Measurements from ENCODE around the gene SLC7A6. TPM values are rescaled to one million over a fixed set of nuclear protein-coding genes. Genes with fewer than 3 reads are reported as not detected.

SLC7A6 gene
- total RNA-seq, 2 experiments from 2014 or later = 99.2 to 99.4 TPM

DNA sequence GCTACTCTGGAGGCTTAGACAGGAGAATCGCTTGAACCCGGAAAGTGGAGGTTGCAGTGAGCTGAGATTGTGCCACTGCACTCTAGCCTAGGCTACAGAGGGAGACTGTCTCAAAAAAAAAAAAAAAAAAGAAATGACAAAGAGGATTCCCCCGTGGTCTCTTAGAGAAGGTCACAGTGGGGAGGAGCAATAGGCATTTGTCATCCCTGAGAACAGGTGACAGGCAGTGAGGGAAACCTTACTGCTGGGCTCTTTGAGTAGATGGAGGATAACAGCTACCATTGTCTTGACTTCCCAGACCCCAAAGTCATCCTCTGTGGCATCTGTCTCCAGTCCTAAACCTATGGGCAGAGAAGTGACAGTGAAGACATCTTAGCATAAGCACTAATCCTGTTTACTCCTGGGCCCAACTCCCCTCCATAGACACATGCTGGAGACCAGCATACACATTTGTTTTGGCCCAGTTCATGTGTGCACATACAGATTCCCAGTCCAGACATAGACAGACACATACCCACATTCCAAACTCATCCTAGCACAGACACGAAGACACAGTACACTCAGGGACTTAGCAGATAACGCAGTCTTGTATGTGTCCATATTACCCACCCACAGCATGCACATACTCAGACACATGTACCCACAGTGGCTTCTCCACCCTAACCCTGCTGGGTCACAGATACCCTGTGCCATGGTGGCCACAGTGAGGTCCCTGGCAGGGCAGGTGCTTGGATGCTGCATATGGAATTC, 31.1 kb upstream of the SLC7A6 start:
- CTCF ChIA-PET = interaction anchor here (1.1 kb wide), 1 partner anchor 26 kb away, joined by 4 read pairs; no protein-coding TSS in a partner anchor
- POLR2A ChIA-PET = interaction anchor here (0.6 kb wide), 1 partner anchor 141 kb away, joined by 5 read pairs; no protein-coding TSS in a partner anchor

DNA sequence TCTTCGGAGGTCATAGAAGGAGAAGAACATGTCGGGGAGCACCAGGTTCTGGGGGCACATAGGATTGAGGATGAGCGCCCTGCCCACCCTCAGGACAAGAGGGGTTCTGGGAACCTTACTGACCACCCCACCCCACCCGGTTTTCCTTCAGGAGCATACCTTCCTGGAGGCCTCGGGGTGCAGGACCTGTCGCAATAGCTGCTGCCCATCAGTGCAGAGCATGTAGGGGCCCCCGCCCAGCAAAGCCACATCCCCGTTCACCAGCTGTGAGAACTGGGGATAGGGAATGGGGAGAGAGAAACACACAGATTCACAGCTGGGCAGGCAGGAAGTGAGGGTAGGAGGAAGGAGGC, 30.5 kb upstream of the SLC7A6 start:
- CTCF ChIA-PET = interaction anchor here (1.0 to 1.1 kb wide), 2 partner anchors 26 to 193 kb away, joined by 3 to 4 read pairs; no protein-coding TSS in a partner anchor
- POLR2A ChIA-PET = no interaction called here

DNA sequence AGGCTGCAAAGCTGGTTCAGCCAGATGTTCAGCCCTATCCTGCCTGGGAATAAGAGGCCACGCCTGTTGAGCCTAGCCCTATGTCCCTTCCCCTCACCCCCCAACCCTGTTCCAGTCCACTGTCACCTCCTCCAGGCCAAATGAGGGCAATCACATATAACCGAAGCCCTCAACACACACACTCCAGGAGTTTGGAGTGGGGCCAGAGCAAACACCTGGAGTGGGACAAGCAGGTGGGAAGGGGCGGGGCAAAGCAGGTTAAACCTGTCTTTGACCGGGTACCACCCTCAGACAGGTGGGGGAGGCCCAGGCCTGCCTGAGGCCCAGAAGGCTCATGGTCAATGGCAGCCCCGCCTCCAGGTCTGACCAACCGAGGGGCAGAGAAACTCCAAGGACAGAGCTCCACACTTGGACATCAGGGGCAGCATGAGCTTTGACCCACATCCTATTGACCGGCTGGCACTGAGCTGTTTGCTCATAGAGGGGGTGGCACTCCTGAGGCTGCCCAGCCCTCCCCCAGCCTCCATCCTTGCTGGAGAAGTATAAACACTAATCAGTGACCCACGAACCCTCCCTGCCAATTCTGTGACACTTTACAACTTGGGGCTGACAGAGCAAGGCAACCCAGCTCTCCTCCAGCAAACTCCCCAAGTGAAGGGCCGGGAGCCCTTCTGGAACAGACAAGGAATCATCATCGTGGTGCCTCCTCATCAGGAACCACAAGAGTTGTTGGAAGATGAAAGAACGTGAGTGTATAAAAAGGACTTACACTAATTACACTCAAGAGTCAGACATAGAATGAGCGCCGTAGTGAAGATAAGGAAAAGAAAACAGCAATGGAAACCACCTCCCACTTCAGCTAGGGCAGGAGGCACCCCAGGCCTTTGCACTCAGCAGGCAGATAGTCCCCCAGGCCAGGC, 29.9 kb upstream of the SLC7A6 start:
- CTCF ChIA-PET = interaction anchor here (1.0 to 1.4 kb wide), 3 partner anchors 27 to 194 kb away, joined by 3 to 4 read pairs (median 4); no protein-coding TSS in a partner anchor
- POLR2A ChIA-PET = no interaction called here

- POLR2A ChIA-PET = no interaction called here
- CTCF ChIA-PET = interaction anchor here (1.0 to 2.7 kb wide), 4 partner anchors 26 to 230 kb away, joined by 3 to 13 read pairs (median 4); partner anchors contain the start of gene SLC7A6
Observed at GRCh38 chr16:68235108-68235886, 29.0 kb upstream of the SLC7A6 start.

DNA sequence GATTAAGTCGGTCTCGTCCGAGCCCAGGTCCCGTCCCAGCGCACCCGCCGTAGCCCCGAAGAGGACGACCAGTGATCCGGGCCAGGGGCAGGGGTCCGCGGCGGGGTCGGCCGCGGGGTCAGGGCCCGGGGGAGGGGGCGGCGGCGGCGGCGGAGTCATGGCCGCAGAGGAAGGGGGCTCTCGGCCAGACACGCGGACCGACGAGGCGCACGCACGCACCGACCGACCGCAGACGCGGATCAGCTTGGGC, 28.5 kb upstream of the SLC7A6 start, which contains the start of gene ESRP2:
TSS of gene ESRP2 (minus strand) at position 241 of the 250 bp plus-strand sequence. CDS start at position 159, 82 bp downstream.
- ChIA-PET CTCF (interaction anchor here (1.1 to 2.7 kb wide), 3 partner anchors 26 to 230 kb away, joined by 3 to 13 read pairs (median 4); partner anchors contain the start of gene SLC7A6), POLR2A (no interaction called here)

DNA sequence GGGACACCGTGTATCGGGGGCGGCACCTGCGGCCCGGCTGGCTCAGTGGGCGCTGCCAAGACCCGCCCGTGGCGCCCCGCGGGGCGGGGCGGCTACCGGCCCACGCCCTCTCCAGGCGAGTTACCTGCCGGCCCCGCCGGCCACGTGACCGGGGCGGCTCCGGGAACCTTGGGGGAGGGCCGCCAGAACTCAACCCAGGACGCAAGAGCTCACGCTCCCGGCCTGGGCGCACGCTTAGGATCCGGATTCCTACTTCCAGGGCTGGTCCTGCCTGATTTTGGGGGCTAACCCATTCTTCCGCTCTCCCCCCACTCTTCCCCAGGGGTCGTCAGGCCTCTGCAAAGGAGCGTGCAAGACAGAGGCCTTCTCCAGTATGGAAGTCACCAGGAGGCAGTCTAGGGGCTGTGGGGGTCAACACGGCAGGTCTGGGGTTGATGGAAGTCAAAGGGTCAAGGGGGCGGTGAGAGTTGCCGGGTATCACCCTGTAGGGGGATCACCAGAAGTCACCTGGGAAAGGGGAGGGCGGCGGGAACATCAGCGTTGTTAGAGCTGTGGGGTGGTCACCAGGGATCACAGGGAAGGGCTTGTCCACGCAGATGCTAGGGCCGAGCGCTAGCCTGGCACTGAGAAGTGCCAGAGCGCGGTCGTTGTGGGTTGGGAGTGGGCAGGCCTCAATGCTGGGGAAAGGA, 28.0 kb upstream of the SLC7A6 start:
- POLR2A ChIA-PET = interaction anchor here (1.0 to 1.3 kb wide), 2 partner anchors 28 to 152 kb away, joined by 3 to 4 read pairs; partner anchors contain the start of gene SLC7A6

GRCh38 chr16:68236826-68237242, 27.5 kb upstream of the SLC7A6 start:
- ChIA-PET CTCF (interaction anchor here (0.6 to 2.7 kb wide), 8 partner anchors 9 to 231 kb away, joined by 3 to 13 read pairs (median 3); partner anchors contain the start of gene SLC7A6), POLR2A (interaction anchor here (1.0 to 1.3 kb wide), 2 partner anchors 27 to 152 kb away, joined by 3 to 4 read pairs; partner anchors contain the start of gene SLC7A6)

More for the DNA sequence above, 28.0 kb upstream of the SLC7A6 start:
- CTCF ChIA-PET = interaction anchor here (0.8 to 2.7 kb wide), 5 partner anchors 8 to 231 kb away, joined by 3 to 13 read pairs (median 4); partner anchors contain the start of gene SLC7A6

GRCh38 chr16:68237243-68238028, 26.9 kb upstream of the SLC7A6 start:
- POLR2A ChIA-PET = interaction anchor here (0.9 to 1.3 kb wide), 2 partner anchors 27 to 51 kb away, joined by 3 to 4 read pairs; partner anchors contain the start of gene SLC7A6
- CTCF ChIA-PET = interaction anchor here (0.6 to 2.7 kb wide), 8 partner anchors 9 to 176 kb away, joined by 3 to 13 read pairs (median 4); partner anchors contain the start of gene SLC7A6

- POLR2A ChIA-PET = interaction anchor here (0.9 kb wide), 1 partner anchor 52 kb away, joined by 3 read pairs; no protein-coding TSS in a partner anchor
Observed at GRCh38 chr16:68238029-68238345, 26.3 kb upstream of the SLC7A6 start.

DNA sequence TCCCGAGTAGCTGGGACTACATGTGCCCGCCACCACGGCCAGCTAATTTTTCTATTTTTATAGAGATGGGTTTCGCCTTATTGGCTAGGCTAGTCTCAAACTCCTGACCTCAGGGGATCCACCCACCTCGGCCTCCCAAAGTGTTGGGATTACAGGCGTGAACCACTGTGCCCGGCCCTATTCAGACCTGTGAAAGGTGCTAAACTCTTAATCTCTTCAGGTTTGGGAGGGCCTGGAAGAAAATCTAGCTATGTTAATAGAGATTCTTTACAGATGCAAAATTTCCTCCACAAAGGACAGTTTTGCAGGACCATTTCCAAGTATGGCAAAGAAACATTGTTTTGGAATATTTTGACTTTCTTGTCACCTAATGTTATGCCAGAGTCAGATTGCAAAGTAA, 22.2 kb upstream of the SLC7A6 start:
- ChIA-PET POLR2A (interaction anchor here (0.6 kb wide), 1 partner anchor 86 kb away, joined by 4 read pairs; no protein-coding TSS in a partner anchor), CTCF (interaction anchor here (0.8 to 0.9 kb wide), 2 partner anchors 19 to 22 kb away, joined by 3 to 4 read pairs; partner anchors contain the start of gene SLC7A6)

More at GRCh38 chr16:68238029-68238345, 26.3 kb upstream of the SLC7A6 start:
- CTCF ChIA-PET = interaction anchor here (1.3 to 2.7 kb wide), 2 partner anchors 10 to 26 kb away, joined by 5 to 13 read pairs; partner anchors contain the start of gene SLC7A6

- ChIA-PET CTCF (interaction anchor here (0.7 to 3.7 kb wide), 4 partner anchors 13 to 87 kb away, joined by 4 to 34 read pairs (median 6); partner anchors contain the start of gene SLC7A6), POLR2A (interaction anchor here (0.6 kb wide), 1 partner anchor 93 kb away, joined by 8 read pairs; no protein-coding TSS in a partner anchor)
Observed at GRCh38 chr16:68242926-68243858, 21.1 kb upstream of the SLC7A6 start.

DNA sequence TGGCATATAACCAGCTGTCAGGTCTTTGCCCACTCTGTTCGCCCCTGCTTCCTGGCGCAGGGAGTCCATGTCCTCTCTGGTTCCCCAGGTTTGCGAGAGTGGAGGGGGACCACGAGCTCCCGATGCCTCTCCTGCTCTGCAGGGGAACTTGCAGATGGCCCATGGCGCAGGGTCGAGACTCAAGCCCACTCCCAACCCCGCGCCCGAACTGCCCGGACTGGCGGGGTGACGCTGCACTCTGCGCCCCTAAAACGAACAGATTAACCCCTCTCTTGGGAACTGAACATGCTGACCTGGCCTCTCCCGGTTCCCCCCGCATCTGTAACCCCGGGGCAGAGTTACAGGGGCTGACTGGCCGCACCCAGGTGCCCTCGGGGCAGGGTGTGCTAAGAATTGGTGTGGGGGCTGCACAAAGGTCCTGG, 19.8 kb upstream of the SLC7A6 start:
- ChIA-PET CTCF (interaction anchor here (0.5 to 3.7 kb wide), 9 partner anchors 15 to 1293 kb away, joined by 3 to 34 read pairs (median 4); partner anchors contain the start of gene SLC7A6), POLR2A (interaction anchor here (0.6 to 1.9 kb wide), 4 partner anchors 19 to 204 kb away, joined by 6 to 10 read pairs (median 8); partner anchors contain the start of genes SLC7A6 and SMPD3)

GRCh38 chr16:68244903-68245853, 19.1 kb upstream of the SLC7A6 start, which contains the start of gene PLA2G15:
Gene PLA2G15, plus strand, starts transcription at chr16:68245373. Its CDS starts 54 bp downstream, at chr16:68245427.
- ChIA-PET POLR2A (interaction anchor here (0.5 to 1.9 kb wide), 6 partner anchors 19 to 205 kb away, joined by 3 to 10 read pairs (median 6); partner anchors contain the start of genes SLC7A6 and SMPD3), CTCF (interaction anchor here (0.5 to 3.7 kb wide), 10 partner anchors 15 to 1293 kb away, joined by 3 to 34 read pairs (median 4); partner anchors contain the start of genes PRMT7, SLC7A6 and SLC7A6OS)

DNA sequence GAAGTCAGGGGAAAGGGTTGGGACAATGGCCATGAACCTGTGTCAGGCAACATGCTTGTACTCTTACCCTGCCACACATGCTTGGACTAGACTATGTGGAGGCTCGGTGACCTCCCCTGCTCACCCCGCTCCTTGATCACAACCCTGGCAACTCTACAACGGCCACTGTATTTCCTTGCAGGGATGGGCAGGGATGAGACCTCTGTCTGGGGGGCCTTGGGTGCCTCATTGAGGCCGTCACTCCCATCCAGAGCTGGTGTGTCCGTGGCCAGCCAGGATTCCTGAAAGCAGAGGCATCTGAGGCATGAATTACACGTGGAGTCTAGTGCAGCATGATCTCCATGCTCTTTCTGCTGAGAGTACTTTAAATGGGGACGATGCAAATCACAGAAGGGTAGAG, 18.2 kb upstream of the SLC7A6 start:
- ChIA-PET CTCF (interaction anchor here (1.0 to 3.7 kb wide), 3 partner anchors 17 to 65 kb away, joined by 3 to 34 read pairs (median 4); partner anchors contain the start of genes PRMT7, SLC7A6 and SLC7A6OS), POLR2A (interaction anchor here (0.5 to 1.9 kb wide), 3 partner anchors 18 to 204 kb away, joined by 3 to 10 read pairs (median 4); partner anchors contain the start of gene SLC7A6)

All from activated CD8-positive, alpha-beta memory T cell treated with anti-CD3 and anti-CD28 coated beads for 36 hours (primary cell).